SHP77 (cell line): ENCODE data around the gene MATCAP1.
A peak's percentile ranks its signal among the peaks of the same experiment; 100 is the strongest.

Experiments
- DNase-seq, 2 experiments: peaks; one replicate each; lab custom pipeline; 2025; lab: John Stamatoyannopoulos, UW

The MATCAP1 gene

GRCh38 chr16:67191411-67191994 lies 7.7 kb upstream of the MATCAP1 start:
- no peak for DNase-seq

DNA sequence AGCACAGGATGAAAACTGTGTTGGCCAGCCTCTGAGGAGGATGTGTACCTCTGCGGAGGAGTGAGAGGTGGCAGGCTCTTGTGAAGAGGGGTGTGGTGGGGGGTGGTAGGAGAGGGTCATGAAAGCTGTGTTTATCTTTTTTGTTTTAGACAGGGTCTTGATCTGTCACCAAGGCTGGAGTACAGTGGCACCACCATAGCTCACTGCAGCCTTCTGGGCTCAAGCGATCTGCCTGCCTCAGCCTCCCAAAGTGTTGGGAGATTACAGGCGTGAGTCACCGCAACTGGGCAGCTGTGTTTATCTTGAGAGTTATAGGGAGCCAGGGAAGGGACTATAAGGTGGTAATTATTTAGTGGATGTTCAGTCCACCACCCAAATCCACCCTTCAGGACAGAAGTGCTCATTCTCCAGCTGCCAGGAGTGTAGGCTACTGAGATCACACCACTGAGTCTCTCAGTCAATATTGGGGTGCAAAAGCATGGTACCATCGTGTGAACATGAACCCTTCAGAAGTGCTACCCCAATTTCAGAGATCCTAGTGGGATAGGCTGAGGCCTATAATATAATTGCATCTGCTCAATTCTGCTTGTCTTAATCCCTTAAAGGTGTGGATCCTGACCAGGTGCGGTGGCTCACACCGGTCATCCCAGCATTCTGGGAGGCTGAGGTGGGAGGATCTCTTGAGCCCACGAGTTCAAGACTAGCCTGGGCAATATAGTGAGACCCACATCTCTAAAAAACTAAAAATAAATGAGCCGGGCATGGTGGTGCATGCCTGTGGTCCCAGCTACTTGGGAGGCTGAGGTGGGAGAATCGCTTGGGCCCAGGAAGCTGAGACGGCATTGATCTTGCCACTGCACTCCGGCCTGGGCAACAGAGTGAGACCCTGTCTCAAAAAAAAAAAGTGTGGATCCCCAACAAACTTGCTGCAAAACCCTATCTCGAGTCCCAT lies 7.0 kb upstream of the MATCAP1 start:
- peak; percentile 24 to 33 for DNase-seq

- DNase-seq, result peak; percentile 28 to 33
Observed at GRCh38 chr16:67190041-67190440, 6.3 kb upstream of the MATCAP1 start, which contains the start of gene EXOC3L1. Gene EXOC3L1 (minus strand): TSS chr16:67190136. CDS start chr16:67189676, 460 bp downstream.

DNA sequence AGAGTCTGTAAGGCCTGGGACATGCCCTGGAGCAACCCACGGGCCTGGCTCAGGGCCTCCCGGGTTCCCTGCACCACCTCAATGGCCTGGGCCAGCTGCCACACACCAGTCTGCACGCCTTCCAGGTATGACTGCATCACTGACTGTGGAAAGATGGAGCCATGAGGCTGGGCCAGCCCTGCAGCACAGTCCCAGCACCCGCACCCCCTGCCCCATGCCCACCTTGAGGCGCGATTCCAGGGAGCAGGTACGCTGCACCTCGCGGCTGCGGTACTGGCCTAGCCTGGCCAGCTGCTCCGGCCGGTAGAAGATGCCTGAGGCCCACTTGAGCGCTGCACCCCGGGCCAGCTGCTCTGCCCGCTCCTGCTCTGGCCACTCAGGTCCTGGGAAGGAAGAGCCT lies 5.0 kb upstream of the MATCAP1 start:
- DNase-seq, result no peak

DNA sequence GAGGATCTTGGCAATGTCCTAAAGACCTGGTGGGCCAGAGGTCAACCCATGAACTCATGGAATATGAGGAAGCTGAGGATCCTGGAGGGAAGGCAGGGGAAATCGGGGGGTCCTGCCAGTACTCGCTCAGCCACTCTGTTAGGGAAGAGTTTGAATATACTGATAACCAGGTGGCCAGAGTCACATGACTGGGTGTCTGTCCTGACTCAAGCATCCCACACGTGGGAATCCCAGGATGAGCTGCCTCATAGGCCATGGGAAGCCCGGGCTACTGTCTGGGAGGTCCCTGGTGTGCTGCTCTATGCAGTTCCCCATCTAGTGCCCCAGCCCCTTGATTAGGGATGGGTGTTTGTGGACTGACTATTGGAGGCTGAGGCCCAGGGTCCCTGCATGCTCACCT lies 4.6 kb upstream of the MATCAP1 start:
- no peak for DNase-seq

GRCh38 chr16:67187175-67187890 lies 3.6 kb upstream of the MATCAP1 start:
- no peak for DNase-seq

DNA sequence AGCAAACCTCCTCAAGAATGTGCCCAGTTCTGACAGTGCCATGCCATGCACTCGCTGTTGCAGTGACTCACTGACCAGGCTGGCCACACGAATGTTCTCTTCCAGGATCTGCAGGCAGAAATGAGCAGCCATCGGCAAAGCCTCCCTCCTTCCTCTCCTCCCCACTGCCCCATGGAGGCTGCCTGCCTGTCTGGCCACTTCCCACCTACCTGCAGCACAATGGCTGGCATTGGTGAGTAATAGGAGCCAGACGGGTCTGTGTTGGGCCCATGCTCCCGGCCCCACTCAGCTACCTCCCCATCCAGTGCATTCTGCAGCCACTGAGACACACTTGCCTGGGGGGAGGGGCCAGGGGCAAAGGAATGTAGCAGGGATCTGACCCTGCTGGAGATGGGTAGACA lies 2.8 kb upstream of the MATCAP1 start:
- no peak for DNase-seq

GRCh38 chr16:67185651-67186134 lies 1.9 kb upstream of the MATCAP1 start:
- no peak for DNase-seq

GRCh38 chr16:67184995-67185650 lies 1.4 kb upstream of the MATCAP1 start:
- DNase-seq, result peak; percentile 67 to 80

DNA sequence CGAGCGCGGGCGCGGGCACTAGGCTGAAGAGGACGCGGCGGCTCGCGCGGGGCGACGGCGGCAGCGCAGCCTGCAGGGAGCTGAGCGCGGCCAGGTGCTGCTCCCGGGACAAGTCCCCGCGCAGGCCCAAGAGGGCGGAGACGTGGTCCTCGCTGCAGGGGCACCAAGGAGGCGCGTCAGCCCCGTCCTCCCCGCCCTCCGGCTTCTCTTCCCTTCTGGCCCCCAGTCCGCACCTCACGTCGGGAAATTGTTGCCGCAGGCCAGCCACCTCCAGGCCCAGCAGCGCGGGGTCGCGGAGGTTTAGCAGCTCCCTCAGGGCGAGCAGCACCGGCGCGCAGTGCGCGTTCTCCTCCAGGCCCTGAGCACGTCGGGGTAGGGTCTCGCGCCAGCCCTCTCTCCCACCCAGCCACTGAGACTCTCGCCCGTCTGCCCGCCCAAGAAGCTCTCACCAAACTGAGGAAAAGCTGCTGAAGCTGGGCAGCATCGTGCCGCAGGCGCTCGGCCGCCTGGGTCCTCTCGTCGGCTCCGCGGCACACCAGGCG lies 761 bp upstream of the MATCAP1 start:
- peak in 1 of 2 experiments; percentile 51 for DNase-seq

DNA sequence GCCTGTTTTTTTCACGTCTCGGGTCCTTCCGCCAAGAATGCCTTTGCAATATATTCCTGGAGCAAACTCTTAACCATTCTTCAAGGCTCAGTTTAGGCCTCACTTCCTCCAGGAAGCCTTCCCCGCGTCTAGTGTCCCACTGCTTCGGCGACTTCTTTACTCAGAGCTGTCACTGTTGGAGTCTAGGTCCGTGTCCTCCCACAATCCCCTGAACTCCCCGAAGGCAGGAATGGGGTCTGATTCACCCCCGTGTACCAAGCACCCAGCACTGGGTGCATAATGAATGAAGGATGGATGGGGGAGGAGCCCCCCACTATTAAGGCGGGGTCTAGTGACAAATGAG lies 508 bp downstream of the MATCAP1 start:
- no peak for DNase-seq

- no peak for DNase-seq
Observed at GRCh38 chr16:67182288-67182687, 1.5 kb downstream of the MATCAP1 start.

DNA sequence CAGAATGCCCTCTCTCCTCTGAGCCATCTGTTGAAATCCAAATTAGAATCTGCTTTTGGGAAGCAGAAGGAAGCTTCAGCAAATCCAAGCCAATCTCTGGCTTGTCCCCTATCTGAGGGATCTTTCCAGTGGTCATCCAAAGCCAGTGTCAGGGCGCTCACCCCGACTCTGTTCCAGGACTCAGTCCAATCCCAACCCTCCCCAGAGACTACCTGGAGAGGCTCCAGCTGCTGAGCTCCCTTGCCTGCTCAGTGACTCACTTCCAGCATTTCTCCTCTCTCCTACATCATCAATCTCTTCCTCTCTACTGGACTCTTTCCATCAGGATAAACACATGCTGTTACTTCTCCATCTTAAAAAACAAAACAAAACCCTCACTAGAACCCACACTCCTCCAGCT lies 2.4 kb downstream of the MATCAP1 start:
- DNase-seq, result no peak

DNA sequence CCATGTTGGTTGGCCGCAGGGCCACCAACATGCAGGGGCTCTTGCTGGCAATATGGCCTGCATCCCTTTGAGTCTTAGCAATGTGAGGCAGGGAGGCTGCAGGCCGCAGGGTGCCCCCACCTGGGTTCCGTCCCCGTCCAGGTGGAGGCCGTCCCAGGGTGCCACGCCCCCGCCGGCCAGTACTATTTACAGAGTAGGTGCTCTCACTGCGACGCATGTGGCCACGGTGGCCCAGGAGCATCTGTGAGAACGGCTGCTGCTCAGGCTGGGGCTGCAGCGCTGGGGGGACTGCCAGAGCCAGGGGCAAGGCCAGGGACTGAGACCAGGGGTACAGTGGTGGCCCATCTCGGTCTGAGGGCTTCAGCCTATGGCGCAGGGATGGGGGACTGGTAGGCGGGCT lies 3.6 kb downstream of the MATCAP1 start:
- no peak for DNase-seq

GRCh38 chr16:67179421-67180080 lies 4.2 kb downstream of the MATCAP1 start:
- DNase-seq, result peak in 1 of 2 experiments; percentile 17

GRCh38 chr16:67177743-67178699 lies 5.7 kb downstream of the MATCAP1 start:
- DNase-seq, result peak; percentile 38 to 77

GRCh38 chr16:67176662-67177061 lies 7.1 kb downstream of the MATCAP1 start:
- DNase-seq, result no peak

DNA sequence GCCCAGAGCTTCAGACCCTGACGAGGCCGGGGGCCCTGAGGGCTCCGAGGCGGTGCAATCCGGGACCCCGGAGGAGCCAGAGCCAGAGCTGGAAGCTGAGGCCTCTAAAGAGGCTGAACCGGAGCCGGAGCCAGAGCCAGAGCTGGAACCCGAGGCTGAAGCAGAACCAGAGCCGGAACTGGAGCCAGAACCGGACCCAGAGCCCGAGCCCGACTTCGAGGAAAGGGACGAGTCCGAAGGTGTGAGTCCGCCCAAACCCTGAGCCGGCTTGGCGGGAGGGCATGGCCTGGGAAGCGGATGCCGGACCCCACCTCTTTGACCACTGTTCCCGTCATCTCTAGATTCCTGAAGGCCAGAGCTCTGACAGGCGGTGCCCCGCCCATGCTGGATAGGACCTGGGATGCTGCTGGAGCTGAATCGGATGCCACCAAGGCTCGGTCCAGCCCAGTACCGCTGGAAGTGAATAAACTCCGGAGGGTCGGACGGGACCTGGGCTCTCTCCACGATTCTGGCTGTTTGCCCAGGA lies 9.0 kb downstream of the MATCAP1 start:
- no peak for DNase-seq

GRCh38 chr16:67173808-67174705 lies 9.7 kb downstream of the MATCAP1 start:
- DNase-seq, result peak; percentile 84 to 90
